Fibroblast of skin of back (primary cell): Measurements from ENCODE around the gene LTN1.
"Not testable (repeated sequence)": the region's sequence is repeated elsewhere in the genome, so short reads cannot be mapped to it uniquely, and the experiment has no call there.

ENCODE experiments used
- DNase-seq: peaks from one replicate; pipeline ENCODE4 v3.0.0-alpha.2; 2013

LTN1 gene

DNA sequence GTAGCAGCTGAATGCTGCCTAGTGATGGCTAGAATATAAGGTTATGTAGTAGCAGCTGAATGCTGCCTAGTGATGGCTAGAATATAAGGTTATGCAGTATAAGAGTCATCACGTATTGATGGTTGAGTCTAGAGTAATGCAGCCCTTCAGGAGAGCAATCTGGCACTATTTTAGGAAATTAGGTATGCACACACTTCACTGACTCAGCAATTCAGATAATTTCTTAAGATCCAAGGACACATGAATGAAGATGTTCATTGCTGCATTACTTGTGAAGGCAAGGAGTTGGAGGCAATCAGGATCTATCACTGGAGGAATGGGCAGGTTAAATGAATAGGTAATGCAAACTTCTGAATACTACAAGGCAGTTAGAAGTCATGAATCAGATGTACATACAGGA, 13.6 kb downstream of the LTN1 start:
- DNase-seq, result no peak

DNA sequence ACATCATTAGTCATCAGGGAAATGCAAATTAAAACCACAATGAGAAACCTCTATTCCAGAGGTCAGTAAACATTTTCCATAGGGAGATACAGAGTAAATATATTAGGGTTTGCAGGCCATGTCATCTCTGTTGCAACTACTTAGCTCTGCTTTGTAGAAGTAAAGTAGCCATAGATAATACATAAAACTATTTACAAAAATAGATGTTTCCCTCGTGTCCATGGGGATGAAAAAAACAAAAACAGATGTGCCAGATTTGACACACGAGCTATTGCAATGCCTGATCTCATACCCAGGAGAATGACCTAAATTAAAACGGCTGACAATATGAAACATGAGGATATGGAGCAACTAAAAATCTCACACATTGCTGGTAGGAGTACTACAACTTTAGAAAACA, 17.3 kb downstream of the LTN1 start:
- no peak for DNase-seq

DNA sequence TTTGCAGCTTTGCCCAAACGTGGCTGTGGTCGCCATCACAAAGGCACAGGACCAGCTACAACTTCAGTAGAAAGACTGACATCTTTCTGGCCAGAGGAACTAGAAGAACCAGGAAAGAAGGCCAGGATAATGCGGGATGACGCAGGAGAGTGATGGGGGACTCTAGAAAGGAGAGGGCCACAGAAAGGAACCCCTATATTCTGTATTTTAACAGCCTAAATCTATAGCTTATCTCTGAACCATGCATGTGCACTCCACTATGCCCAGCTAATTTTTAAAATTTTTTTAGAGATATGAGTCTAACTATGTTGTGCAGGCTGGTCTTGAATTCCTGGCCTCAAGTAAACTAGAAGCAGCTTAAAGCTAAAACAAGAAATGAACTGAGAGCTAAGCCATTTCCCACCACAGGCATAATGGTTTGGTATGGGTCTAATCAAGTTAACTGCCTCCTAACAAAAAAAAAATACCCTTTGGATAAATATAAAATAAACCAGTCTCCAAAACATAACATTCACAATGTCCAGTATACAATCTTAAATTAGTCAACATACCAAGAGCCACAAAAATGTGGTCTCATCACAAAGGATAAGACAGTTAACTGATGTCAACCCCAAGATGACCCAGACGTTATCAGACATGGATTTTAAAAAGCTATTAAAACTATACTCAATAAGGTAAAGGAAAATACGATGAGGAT, 18.0 kb downstream of the LTN1 start:
- no peak for DNase-seq

DNA sequence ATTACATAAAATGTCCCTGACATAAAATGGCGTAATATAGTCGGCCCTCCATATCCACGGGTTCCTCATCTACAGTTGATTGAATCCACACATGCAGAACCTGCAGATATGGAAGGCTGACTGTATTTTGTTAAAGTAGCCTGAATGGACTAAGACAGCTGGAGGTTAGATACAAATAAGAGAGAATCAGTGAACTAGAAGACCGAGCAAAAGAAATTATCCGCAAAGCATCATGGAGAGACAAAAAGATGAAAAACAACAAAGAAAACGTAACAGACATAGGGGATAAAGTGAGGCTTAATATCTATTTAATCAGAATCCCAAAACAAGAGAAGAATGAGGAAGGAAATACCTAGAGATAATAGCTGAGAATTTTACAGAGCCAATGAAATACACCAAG, 20.3 kb downstream of the LTN1 start:
- no peak for DNase-seq

DNA sequence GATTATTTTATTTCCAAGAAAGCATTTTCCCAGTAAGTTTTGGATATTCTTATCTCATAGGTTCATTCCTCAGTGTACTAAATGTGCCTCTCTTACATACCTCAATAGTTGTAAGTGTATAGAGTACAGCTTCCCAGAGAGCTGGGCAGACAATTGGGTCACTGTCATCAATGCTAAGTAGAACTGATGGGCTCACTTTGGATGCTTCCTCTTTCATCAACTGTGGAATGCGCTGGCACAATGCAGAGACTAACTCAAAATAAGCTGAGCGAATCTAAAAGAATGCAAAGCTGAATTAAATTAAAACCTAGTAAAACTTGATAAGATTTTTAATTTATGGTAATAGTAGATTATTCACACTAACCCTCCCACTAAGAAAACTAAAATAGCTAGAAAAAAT, 21.5 kb downstream of the LTN1 start:
- peak; percentile 5 for DNase-seq

DNA sequence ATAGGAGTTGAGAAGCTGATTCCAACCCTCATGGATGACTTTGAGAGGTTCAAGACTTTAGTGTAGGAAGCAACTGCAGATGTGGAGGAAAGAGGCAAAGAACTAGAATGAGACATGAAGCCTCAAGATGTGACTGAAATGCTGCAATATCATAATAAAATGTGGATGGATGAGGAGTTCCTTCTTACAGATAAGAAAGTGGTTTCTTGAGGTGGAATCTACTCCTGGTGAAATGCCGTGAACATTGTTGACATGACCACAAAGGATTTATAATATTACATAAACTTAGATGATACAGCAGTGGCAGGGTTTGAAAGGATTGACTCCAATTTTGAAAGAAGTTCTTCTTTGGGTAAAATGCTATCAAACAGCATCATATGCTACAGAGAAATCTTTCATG, 28.8 kb downstream of the LTN1 start:
- no peak for DNase-seq

DNA sequence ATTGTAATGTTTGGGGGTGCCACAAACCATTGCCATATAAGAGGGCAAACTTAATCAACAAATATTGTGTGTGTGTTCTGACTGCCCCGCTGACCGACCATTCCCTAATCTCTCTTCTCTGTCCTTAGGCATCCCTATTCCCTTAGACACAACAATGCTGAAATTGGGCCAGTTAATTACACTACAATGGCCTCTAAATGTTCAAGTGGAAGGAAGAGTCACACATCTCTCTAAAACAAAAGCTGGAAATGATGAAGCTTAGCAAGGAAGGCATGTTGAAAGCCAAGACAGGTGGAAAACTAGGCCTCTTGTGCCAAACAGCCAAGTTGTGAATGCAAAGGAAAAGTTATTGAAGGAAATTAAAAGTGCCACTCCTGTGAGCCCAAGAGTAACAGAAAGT, 30.2 kb downstream of the LTN1 start:
- DNase-seq, result no peak

DNA sequence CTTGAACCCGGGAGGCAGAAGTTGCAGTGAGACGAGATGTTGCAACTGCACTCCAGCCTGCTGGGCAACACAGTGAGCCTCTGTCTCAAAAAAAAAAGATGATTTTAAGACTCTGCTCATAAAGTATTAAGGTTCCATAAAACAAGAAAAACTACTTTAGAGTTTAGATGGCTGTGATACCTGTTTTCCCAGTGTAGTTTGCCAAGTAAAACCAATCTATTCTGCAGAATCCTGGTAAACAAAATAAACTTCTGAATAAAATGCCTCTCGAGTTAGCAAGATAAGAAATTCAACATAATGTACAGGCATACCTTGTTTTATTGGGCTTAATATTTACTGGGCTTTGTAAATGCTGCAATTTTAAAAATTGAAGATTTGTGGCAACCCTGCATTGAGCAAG, 30.8 kb downstream of the LTN1 start:
- no peak for DNase-seq

DNA sequence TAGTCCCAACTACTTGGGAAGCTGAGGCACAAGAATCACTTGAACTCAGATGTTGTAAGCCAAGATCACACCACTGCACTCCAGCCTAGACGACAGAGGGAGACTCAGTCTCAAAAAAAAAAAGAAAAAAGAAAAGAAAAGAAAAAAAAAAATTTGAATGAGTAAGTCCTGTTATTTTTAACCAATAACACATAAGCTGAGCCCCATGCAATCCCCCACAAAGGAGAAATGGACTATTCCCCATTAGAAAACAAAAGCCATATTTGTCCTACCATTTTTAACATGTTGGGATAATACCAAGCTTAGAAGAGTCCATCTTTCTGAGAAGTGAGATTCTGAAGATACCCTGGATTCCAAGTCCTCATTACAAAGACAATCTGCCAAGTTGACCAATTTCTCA, 32.4 kb downstream of the LTN1 start:
- DNase-seq, result no peak

DNA sequence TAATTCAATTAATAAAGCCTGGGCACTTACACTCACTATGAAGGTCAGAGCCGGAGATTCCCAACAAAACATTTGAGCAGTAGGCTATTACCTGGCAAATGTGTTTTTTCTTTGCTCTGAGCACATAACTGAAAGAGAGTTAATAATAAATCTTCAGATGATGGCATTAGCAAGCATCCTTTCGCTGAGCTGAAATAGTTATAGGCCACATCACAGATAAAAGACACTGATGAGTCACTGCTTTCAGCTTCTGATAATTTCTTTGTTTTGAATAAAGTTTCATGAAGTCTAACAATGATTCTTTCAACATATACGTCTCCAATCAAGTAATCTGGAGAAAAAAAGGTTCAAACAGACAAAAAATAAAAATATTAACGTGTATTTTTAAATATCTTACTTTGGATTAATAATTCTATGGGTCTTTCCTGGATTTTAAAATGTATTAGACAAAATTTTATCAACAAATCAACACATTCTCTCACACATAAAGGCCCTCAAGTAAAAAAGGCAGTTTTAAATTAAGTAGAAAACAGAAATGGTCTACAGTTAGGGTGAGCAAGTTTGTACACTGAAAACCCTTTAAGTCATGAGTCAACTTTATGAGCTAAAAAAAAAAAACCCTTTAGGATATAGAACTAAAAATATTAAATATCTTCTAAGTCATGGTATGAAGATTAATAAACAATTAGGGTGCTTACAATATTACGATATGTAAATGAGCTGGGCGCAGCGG, 33.1 kb downstream of the LTN1 start:
- peak; percentile 83 for DNase-seq

DNA sequence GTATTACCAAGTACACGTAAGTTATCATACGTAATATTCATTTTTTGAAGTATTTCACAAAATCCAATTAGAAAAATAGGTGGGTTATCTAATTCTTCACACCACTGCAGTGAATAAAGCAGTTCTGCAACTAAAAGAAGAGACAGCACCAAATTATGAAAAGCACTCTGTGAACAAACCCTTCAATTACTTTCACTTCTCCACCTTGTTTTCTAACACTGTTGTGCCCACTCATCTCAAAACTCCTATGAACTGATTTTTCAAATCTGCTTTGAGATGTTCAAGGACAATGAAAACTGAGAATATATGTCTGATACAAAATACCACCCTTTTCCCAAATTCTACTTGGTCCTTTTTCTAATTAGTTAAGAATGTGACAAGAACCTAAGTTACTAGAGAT, 39.4 kb downstream of the LTN1 start:
- DNase-seq, result no peak

DNA sequence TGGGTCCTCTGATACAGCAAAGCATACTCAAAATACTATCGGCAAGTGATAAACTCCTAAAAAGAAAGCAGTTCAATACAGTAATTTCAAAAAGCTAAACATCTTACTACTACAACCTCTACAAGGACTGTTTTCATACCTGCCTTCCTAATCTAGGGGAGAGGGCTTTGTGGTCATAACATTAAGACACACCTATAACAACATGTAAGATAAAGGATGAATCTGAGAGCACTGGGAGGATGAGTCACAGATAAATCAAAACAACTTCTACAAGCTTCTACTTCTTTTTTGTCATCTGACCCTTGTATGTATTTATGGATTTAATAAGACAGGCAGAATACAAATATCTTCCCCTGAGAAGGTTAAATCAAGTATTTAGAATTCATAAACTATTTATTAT, 40.0 kb downstream of the LTN1 start:
- DNase-seq, result no peak

DNA sequence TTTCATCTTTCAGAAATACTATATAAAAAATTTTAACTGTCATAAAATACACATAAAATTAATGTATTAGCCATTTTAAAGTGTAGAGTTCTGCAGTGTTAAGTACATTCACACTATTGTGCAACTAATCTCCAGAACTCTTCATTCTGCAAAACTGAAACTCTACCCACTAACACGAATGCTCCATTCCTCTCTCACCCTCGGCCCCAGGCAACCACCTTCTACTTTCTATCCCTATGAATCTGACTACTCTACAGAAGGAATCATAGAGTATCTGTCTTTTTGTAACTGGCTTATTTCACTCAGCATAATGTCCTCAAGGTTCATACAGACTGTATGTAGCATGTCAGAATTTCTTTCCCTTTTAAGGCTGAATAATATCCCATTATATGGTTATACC, 43.4 kb downstream of the LTN1 start:
- no peak for DNase-seq

DNA sequence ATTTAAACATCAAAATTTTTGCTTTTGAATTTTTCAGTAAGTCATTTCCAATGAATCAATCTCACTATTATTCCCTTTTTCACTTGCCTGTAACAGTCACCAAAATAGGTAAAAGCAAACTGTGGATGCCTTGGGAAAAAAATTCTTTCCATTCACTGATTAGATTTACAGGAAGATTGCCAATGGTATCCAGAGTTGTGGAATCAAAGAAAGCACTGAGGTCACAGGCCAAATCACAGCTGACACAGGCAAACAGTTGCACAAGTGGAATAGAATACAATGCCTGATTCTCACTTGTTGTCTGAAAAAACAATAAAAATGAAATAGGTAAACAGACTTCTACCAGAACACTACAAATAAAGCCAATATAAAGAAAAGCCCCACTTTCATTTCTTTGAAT, 48.4 kb downstream of the LTN1 start:
- DNase-seq, result no peak

DNA sequence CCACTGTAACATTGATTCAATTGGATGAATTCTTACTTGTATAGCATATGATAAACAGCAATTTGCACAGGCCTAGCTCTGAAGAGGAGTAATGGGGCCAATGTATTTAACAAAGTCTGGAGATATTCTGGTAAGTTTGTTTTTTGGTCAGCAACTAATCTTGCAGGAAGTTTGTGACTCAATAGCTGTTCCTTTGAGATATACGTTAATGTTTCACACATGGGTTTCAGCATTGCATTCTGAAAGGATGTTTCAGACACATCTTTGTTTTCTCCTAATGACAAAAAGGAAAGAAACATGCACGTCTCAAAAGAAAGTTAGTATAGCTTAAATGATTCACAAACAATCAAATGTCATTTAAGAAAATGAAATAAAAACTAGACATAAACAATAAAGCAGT, 49.0 kb downstream of the LTN1 start:
- peak; percentile 5 for DNase-seq

DNA sequence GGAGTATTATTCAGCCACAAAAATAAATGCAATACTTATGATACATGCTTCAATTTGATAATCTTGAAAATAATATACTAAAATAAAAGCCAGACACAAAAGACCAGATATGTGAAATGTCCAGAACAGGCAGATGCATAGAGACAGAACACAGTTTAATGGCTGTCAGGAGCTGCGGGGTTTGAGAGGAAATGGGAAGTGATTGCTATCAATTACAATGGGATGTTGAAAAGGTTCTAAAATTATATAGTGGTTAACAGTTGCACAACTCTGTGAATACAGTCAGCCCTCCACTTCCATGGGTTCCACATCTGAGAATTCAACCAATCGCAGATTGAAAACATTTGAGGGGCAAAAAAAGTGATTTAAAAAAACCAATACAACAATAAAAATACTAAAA, 54.0 kb downstream of the LTN1 start:
- DNase-seq, result no peak

DNA sequence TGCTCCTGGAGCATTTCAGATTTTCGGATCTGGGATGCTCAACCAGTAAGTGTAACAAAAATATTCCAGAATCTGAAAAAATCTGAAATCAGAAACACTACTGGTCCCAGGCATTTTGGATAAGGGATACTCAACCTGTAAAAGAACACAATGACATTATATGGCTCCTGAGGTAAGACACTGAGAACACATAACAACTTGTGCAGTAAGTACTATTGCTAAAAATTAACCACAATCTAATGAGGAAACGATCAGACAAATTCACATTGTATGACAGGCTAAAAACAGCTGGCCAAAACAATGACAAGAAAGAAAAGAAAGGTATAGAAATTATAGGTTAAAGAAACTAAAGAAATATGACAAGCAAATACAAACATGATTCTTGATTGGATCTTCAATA, 54.9 kb downstream of the LTN1 start:
- DNase-seq, result no peak

DNA sequence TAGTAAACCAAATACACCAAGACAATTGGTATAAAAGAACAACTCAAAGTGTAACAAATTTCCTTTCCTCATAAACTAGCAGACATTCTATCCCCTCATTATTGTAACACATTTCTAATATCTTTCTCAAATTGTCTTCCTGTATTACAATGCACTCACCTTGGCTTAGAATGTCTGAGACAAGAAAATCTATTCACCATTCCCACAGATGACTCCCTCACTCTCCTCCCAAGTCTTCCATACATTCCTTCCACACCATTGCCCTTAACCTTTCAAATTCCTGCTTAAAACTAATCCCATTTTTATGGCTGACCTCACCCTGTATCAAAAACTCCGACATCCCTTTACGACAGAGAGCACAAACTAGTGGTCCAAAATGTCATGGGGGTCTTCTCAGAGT, 56.0 kb downstream of the LTN1 start:
- DNase-seq, result no peak

DNA sequence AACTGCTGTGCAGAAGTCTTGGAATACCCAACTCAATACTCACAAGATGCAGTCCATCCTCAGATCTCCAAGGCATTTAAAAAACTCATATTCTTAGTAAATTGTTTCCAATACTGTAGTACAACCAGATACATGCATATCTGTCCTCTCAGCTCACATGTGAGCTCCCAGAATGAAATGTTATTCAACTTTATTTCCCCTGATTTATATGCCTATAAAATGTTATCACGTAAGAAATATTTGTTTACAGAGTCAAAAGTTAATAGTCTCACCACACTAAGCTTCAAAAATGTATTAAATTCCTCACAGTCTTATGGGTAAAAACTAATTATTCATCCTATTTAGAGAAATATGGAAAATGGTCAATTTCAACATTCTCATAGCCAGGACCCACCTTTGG, 56.6 kb downstream of the LTN1 start:
- no peak for DNase-seq

DNA sequence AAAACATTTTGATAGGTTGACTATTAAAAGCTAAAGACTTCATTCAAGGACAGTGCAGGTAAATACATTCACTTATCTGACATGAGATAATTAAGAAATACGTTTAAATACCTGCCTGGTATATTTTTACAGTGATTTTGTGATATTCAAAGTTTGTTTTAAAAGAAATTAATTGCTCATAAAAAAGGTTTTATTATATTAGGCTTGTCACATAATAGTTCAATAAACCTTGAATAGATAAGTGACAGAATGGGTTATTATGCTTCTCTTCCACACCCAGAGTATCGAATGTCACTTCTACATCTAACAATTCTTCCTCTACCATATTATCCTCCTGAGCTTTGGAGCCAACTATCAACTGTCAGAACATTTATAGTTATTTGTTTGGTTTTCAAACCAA, 60.0 kb downstream of the LTN1 start:
- no peak for DNase-seq

DNA sequence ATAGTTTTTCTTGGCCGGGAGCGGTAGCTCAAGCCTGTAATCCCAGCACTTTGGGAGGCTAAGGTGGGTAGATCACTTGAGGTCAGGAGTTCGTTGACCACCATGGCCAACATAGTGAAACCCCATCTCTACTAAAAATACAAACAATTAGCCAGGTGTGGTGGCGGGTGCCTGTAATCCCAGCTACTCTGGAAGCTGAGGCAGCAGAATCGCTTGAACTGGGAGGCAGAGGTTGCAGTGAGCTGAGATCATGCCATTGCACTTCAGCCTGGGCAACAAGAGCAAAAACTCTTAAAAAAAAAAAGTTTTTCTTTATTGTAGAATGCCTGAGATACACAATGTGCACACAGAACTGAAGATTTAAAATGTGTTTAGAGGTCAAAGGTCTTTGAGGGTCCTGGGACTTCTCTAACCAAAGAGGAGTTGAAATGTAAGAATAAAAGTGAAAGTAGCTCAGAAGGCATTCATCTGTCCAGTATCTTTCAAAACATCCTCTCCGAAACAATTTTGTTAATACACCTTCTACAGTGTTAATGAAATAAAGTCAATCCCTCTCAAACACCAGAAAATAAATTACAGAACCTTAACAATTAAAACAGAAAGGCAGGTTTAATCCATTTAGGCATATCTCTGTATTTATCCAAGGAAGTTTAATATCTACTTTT, 60.8 kb downstream of the LTN1 start:
- DNase-seq, result not testable (repeated sequence)

DNA sequence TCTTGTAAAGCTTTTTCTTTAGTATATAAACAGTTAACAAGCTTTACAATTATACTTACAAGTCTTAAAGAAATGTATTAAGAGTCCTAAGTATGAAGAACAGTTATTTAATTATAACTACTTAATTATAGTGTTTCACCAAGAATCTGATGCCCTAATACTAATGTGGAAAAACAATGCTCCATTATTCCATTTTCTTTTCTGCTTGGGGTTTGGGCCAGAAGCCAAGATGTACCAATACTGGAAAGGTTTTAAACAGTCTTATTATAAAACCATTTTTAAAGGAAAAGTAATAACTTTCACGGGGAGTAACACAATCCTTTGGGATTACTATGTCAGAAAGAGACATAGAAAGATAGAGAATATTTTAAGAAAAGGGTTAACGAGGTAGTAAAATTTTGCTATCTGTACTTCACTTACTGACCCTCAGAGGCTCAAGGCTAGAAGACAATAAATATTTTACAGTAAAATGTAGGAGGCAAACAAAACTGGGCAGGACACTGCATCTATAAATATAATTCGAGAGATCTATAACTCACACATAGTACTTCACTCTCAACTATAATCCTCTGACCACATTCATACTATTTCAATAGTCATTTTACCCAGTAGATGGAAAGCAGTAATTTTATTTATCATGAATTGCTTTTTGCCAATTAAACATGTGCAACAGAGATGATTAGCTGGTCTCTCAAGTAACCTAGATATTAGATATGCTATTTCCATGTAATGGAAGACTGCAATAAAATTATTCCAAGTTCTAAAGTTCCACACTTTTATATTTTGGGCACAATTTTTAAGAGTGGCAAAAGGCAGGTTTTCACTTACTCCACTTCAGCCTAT, 63.9 kb downstream of the LTN1 start:
- DNase-seq, result no peak

DNA sequence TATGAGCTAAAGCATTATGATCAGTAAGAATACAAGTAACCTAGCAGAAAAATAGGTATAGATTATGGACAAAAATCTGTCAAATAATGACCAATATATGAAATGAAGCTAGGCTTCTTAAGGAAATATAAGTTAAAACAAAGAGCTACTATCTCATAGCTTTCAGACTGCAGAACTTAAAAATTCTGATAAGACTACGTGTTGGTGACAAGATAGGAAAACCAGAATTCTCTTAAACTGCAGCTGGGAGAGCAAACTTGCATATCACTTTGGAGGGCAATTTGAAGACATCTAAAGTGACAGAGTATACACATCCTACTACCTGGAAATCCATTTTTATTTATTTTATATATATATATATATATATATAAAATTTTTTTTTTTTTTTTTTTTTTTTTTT, 65.5 kb downstream of the LTN1 start:
- no peak for DNase-seq
